Measurements from ENCODE around the gene COL8A2.

GRCh38 chr1:36143424-36143823, 18.4 kb upstream of the COL8A2 start:
- TF ChIP-seq CTCF (IDR thresholded peaks at IDR 0.05): no peak
- TF ChIP-seq POLR2A (IDR thresholded peaks at IDR 0.05): no peak

Measured in body of pancreas (tissue), 4 donors.